KG1 (cell line): Measurements from ENCODE around the gene ZNF516.
"Not testable (repeated sequence)": the region's sequence is repeated elsewhere in the genome, so short reads cannot be mapped to it uniquely, and the experiment has no call there.

Source experiments
- DNase-seq: peaks from one replicate; lab custom pipeline; 2025; lab: John Stamatoyannopoulos, UW

ZNF516 gene, protein sequence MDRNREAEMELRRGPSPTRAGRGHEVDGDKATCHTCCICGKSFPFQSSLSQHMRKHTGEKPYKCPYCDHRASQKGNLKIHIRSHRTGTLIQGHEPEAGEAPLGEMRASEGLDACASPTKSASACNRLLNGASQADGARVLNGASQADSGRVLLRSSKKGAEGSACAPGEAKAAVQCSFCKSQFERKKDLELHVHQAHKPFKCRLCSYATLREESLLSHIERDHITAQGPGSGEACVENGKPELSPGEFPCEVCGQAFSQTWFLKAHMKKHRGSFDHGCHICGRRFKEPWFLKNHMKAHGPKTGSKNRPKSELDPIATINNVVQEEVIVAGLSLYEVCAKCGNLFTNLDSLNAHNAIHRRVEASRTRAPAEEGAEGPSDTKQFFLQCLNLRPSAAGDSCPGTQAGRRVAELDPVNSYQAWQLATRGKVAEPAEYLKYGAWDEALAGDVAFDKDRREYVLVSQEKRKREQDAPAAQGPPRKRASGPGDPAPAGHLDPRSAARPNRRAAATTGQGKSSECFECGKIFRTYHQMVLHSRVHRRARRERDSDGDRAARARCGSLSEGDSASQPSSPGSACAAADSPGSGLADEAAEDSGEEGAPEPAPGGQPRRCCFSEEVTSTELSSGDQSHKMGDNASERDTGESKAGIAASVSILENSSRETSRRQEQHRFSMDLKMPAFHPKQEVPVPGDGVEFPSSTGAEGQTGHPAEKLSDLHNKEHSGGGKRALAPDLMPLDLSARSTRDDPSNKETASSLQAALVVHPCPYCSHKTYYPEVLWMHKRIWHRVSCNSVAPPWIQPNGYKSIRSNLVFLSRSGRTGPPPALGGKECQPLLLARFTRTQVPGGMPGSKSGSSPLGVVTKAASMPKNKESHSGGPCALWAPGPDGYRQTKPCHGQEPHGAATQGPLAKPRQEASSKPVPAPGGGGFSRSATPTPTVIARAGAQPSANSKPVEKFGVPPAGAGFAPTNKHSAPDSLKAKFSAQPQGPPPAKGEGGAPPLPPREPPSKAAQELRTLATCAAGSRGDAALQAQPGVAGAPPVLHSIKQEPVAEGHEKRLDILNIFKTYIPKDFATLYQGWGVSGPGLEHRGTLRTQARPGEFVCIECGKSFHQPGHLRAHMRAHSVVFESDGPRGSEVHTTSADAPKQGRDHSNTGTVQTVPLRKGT

DNA sequence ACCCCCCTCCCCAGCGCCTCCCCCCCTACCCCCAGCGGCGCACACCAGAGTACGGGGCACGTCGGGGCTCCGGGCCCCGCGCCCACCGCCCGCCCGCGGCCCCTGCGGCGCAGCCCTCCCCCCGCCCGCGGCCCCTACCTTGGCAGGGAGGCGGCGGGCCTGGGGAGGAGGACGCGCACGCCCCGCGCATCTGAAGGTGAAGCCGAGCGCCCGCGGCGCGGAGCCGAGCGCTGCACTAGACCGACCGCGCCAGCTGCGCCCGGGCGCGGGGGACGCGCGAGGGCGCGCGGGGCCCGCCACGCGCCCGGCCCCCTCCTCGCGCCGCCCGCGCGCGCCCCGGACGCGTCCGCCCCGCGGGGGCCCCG lies at the start of gene ZNF516:
ZNF516 (minus strand) TSS at position 237 of the 365 bp plus-strand sequence. CDS start 52,188 bp downstream, outside the sequence.
- DNase-seq: no peak

DNA sequence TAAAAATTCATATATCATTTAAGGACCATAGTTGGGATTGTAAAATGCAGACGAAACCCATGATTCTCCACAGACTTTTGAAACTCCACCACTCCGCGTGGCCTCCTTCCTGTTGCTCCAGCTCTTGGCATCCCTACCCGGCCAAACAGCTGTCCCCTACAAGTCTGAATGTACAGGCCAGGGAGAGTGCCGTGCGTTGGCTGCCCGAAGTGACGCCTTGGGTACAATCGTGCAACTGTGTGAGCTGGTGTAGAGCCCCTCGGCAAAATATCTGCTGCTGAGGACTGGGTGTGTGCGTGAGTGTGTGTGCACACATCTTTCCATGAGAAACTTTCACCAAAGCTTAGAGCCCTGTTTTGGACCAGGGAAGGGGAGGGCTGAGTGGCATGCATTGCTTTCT lies 43.8 kb upstream of the ZNF516 start:
- DNase-seq: no peak

DNA sequence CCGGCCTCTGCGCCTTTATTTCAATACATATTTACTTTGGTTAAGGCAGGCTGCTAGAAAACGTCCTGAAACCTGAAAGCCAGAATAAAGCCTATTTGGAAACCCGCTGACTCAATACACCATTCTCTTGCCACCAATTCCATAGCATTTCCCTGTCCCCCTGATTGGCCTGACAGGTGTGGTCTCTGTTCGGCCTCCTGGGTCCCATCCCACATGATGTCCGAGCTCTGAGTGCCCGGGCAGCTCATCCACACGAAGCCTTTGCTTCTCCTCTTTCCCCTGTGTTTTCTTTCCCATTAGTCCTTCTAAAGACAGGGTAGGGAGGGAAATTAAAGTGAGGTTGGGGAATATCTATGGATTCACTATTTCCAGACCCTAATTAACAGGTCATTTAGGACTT lies 42.6 kb upstream of the ZNF516 start:
- DNase-seq: no peak

DNA sequence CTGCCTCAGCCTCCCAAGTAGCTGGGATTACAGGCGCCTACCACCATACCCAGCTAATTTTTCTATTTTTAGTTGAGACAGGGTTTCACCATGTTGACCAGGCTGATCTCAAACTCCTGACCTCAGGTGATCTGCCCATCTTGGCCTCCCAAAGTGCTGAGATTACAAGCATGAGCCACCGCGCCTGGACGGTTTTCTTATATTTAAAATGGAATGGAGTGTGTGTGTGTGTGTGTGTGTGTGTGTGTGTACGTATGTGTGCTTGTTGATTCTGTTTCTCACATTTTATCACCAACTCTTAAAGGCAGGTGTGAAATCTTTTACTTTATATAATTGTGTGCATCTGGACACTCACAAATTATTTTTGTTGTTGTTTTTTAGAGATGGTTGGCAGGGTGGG lies 41.6 kb upstream of the ZNF516 start:
- DNase-seq: not testable (repeated sequence)

DNA sequence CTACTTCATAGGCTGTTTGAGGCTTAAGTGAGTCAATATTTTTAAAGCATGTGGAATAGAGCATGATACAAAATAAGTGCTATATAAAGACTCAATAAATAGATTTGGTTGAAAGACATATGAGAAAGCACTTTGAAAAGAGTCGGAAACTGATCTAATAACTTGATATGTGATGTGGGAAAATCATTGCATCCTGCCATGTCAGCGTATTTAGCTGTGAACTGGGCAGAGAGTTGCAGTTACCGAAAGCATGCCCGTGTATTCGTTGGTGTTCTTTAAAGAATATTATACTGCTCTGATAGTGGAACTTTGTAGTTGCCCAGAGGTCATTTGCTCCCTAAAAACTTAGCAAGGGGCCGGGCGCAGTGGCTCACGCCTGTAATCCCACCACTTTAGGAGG lies 37.8 kb upstream of the ZNF516 start:
- DNase-seq: no peak

DNA sequence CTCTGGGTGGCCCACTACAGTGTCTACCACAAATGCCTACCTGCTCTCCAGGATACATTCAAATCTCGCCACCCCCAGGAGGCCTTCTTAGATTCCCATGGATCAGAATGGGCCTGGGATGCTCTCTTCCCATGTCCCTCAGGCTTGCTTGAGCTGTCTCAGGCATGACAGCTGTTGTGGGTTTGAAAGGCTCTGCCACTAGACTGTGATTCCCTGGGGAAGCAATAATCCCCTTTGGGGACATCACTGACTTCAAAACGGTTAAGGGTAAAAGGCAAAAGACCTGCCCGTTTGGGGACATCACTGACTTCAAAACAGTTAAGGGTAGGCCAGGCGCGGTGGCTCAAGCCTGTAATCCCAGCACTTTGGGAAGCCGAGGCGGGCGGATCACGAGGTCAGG lies 35.8 kb upstream of the ZNF516 start:
- DNase-seq: no peak

DNA sequence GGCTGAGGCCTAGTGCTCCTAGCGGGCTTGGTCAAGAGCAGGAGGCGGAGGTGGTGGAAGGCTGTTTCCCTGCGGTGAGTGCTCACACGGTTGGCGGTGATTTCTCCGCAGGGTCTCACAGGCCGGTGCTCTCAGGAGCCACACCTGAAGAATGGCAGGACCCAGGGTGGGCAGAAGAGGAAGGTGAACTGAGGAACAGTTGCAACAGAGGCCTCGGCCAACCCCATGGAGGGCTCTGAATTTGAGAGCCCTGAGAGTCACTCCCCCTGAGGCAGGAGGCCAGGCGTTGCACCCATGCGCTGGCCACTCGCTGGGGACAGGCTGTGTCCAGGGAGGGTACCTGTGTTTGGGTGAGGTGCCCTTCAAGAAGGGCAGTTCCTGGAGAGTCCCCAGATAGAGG lies 35.3 kb upstream of the ZNF516 start:
- no peak for DNase-seq

DNA sequence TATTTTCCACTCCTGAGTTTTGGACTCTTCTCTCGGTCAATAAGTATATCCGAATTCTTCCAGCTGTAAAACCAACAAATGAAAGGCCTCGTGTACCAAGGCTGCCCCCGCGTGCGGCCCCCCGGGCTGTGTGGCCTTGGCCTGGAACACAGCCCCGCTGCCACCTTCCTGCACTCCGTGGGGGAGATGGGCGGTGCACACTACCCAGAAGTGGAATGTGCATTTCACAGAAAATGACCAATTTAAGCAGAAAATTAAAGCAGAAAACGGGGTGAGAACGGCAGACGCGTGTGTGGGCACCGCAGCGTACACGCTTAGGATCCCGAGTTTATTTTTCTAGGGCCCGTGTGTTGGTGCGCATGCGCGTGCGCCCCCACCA lies 34.4 kb upstream of the ZNF516 start:
- no peak for DNase-seq

DNA sequence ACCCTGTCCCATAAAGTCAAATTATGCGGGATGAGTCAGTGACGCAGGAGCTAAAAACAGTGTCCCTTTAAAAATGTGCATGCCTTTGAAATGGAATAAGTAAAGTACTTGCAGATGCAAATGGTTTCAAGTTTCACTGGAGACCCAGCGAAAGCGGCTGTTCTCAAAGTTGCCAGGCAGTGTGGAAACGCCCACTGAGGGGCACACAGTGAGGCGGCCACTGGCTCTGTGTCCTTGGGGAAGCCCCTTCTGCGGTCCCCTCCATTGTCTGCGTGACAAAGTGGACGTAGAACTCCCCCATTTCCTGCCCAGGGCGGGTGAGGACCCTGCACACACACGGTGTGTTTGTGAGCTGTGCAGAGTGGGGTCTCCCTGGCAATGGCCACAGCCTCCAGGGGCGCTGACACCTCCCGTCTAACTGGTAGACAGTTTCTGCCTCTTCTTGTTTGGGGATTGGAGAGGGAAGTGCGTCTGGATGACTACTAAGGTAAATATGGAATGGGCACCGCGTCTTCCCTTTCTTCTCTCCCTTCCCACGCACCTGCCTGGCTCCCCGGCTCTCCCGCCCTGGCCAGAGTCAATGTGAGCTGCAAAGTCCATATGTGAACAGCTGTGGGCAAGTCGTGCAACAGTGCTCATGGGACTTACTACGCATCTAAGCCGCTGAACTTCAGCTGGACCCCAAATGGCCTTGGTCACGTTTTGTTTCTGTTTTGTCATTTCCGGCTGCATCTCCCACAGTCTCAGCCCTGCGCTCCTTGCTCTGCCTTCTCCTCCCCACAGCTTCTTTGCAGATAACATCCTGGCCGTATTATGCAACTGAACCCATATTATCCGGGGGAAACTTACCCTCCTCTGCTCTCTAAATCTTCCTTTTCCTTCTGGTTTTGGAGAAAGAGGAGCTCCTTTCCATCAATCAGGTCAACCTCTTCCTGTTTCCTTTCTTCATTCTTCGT lies 33.7 kb upstream of the ZNF516 start:
- DNase-seq: no peak

DNA sequence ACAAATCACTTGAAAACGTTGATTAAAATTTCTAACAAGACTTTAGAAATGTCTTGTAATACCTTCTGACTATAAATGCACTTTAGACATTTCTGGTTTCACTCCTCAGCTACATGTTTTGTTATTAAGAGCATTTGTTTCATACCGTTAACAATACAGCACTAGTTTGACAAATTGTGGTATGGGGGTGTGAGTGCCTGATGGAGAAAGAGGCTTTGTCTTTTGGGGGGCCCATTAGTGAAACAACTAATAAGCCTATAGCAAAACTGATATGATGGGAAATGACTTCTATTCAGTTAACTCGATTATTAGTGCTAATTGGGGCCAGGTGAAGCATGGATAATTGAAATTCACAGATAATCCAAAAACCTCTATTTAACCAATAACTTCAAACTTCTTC lies 30.9 kb upstream of the ZNF516 start:
- DNase-seq: no peak

DNA sequence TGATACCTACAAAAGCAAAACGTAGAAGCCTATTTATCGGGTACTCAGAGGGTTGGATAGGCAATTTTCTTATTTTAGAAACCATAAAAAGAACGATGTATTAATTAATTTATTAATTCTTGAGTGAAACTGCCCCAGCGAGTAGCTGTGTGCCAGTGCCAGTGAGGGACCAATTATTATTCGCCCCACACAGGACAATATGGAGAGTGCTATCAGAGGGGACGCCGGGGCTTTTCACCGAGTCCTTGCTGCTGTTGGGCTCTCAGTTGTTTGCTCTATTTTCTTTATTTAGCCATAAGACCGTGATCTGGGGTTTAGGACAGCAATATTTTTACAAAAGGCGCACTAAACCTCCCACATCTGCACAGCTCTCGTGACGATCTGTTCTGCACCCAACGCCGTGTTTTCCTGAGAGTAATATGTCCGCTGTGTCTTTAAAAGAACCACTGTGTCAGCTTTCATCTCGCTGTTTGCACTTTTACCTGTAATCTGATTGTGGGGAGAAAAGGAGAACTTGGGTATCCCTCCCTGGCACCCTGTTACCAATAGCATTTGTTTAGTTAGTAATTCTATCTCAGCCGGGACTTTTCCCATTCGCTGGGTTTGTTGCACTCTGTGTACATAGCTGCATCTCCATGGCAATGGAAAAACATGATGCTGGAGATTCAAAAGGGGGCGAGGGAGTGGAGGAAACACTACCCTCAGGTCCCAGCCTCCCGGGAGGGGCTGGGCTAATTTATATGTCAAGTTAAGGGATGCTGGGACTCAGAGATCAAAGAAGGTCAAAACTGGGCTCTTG lies 30.1 kb upstream of the ZNF516 start:
- no peak for DNase-seq

DNA sequence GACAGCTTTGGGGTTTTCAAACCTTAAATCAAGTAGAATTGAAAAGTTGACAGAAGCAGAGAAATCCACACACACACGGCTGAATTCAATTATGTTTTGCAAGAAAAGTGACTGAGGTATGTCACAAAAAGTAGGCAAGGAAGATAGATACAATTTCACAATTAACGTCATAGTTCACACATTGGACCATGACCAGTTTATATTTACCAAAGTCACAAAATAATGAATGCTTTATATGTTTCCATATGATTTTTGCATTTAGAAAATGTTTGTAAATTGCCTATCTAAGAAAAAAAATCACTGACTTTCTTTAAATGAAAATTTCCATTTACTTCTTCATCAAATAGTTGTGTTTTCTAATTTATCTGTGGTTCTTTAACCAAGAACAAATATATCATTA lies 29.4 kb upstream of the ZNF516 start:
- no peak for DNase-seq

DNA sequence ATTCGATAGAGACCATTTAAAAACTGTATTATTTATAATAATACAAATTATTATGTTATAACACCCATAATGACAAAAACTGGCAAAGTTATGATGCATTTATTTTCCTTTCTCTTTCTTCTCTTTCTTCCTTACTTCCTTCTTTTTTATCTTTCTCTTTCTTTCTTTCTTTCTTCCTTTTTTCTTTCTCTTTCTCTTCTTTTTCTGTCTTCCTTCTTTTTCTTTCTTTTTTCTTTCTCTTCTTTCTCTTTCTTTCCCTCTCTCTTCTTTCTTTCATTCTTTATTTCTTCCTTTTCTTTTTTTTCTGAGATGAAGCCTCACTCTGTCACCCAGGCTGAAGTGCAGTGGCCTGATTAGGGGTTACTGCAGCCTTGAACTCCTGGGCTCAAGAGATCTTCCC lies 27.5 kb upstream of the ZNF516 start:
- no peak for DNase-seq

DNA sequence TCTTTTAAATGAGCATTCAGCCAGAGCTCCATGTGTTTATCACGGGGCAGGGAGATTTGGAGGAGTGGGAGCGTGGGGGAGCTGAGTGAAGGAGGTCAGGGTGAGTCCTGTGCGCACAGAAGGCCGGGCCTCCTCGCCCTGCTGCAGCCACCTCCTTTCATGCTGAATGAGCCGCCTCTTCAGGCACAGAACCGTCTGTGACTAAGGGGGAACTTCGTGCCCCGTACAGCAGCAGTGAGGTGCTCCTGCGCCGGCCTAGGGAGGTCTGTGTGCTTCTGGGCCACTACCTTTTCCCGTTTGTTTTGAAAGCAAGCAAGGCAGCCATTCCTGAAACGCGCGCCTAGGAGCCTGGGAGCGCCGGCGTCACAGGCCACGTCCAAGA lies 27.1 kb upstream of the ZNF516 start:
- no peak for DNase-seq

DNA sequence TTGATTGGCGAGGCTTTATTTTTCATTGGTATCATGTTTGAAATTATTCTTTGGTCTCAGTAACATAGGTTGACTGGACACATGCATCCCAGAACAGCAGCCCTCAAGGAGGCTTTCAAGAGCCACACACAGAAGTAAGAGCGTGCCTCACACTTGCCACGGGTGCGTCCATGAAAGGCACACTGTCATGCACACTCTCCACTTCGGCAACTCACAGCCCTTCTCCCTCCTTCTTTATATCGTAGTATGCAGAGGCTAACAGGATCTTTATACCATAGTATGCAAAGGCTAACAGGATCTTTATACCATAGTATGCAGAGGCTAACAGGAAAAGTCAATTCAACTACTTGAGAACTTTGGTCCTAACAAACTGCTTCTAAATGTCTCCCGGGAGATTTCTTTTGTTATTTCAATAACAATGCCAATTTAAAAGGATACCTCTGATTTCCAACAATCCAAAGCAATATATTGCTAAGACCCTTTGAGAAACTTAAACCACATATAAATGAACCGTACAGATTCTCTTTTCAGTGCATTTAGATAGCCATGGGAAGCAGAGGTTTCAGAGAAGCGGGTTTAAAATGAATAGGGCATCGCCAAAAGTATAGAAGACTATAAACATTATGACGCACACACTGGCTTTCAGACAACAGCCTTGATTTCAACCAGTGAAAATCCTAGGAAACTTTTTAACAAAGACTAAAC lies 26.5 kb upstream of the ZNF516 start:
- DNase-seq: no peak

DNA sequence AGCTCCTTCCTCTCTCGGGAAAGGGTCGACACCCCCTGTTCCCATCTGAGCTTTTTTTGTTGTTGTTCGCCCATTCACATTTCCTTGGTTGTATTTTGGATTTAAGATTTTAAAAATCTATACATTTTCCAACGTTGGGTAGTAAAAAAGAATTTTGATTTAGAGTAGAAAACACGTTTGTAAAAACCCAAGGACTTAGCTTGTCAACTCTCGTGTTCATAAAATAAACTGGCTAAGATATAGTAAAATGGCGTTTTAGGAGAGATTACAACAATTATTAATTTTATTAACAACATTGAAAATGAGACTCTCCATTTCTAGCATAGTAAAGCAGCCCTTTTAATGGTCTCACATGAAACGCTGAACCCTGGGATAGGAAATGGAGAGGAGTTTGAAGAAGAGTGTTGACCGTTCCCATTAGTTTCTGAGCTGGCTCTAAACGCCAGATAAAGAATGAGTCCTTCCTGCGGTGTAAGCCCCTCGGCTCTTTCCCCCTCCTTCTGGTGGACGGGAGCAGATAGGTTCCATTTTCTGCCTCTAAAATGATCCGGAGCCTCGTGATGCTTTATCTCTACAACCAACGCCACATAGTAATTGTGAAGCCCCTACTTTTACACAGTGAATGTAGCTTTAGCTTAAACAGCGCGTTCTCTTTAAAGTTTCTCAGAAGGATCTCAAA lies 24.0 kb upstream of the ZNF516 start:
- DNase-seq: no peak

DNA sequence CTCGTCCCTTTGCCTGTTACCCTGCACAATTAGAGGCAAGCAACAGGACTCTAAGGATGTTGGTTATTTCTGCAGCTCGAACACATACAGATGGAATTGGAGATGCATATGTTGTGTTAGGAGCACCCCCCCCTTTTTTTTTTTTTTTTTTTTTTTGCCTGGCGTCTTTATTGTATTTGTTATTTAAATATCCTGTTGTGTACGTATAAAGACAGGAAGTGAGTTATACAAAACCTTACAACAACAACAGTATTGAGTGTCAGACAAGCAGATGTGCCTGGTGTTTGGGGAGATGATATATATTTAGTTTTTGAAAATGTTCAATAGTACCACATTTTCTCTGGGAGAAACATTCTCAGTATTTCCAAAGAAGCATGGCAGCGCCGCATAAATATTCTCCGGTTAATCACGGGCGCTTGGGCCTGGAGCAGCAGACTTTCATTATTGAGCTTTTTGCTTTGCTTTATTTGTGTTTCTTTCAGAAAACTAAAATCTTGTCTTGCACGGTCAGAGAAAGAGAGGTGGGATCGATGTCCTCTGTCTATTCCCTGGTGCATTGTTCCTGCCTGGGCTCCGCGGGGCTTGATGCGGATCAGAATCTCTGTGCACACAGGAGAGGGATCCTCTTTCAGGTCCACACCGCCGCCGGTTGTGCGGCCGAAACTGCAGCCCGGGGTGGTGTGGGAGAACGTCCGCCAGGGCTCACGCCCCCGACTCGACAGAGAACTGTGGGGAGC lies 23.2 kb upstream of the ZNF516 start:
- no peak for DNase-seq

DNA sequence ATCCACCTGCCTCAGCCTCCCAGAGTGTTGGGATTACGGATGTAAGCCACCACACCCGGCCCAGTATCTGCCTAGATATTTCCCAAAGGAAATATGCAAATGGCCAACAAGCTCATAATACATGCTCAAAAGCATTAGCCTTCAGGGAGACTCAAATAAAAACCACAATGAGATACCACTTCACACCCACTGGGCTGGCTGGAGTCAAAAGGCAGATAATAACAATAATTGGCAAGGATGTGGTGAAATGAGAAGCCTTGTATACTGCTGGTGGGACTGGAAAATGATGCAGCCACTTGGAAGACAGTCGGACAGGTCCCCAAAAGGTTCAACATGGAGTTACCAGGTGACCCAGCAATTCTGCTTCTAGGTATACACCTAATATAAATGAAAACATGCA lies 20.5 kb upstream of the ZNF516 start:
- no peak for DNase-seq

DNA sequence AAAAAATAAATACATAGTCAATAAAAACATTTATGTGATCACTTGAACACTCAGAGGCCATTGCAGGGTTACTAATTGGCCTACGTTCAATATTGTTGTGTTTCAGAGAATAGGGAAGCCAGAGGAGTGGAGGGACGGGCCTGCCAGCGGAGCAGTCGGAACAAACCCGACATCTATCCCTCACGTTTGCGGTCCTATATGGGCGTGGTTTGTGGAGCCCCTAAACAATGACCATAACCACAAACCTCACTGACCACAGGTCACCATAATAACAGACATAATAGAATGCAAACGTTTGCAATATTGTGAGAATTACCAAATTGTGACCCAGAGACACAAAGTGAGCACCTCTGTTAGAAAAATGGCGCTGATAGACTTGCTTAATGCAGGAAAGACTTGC lies 19.5 kb upstream of the ZNF516 start:
- DNase-seq: no peak
